GM18870 (cell line): Measurements from ENCODE around the gene ITPR1.

Experiments used
- ATAC-seq: cut with Tn5 transposase; IDR thresholded peaks from one replicate; pipeline ENCODE4 v1.9.1; 2021; ENCODE audit warnings: moderate library complexity; ENCODE audit not compliant: unreplicated experiment

Gene ITPR1

GRCh38 chr3:4508048-4508981, 15.2 kb downstream of the ITPR1 start:
- peak; percentile 72 for ATAC-seq

- no peak for ATAC-seq
These were observed 15.9 kb downstream of the ITPR1 start for GRCh38 chr3:4509043-4509442.

GRCh38 chr3:4509983-4510755, 17.0 kb downstream of the ITPR1 start:
- no peak for ATAC-seq

GRCh38 chr3:4511491-4512262, 18.5 kb downstream of the ITPR1 start:
- ATAC-seq, result no peak

- no peak for ATAC-seq
These were observed 19.9 kb downstream of the ITPR1 start for GRCh38 chr3:4512895-4513616.

- no peak for ATAC-seq
These were observed 21.2 kb downstream of the ITPR1 start for GRCh38 chr3:4514321-4514720.

GRCh38 chr3:4514916-4515315, 21.8 kb downstream of the ITPR1 start:
- no peak for ATAC-seq

- no peak for ATAC-seq
These were observed 22.9 kb downstream of the ITPR1 start for GRCh38 chr3:4515916-4516579.

- no peak for ATAC-seq
These were observed 23.9 kb downstream of the ITPR1 start for GRCh38 chr3:4517093-4517492.

GRCh38 chr3:4517643-4518311, 24.6 kb downstream of the ITPR1 start:
- no peak for ATAC-seq

- no peak for ATAC-seq
These were observed 27.1 kb downstream of the ITPR1 start for GRCh38 chr3:4520033-4520816.

GRCh38 chr3:4522947-4523346, 29.8 kb downstream of the ITPR1 start:
- no peak for ATAC-seq

- no peak for ATAC-seq
These were observed 30.9 kb downstream of the ITPR1 start for GRCh38 chr3:4523710-4524698.

GRCh38 chr3:4525560-4526223, 32.5 kb downstream of the ITPR1 start:
- ATAC-seq, result no peak

- no peak for ATAC-seq
These were observed 35.2 kb downstream of the ITPR1 start for GRCh38 chr3:4528320-4528719.

- no peak for ATAC-seq
These were observed 35.9 kb downstream of the ITPR1 start for GRCh38 chr3:4528819-4529600.
